HG03342 (cell line): ENCODE measurements around the gene OSBPL8.
"Not testable (repeated sequence)": the region's sequence is repeated elsewhere in the genome, so short reads cannot be mapped to it uniquely, and the experiment has no call there.

ENCODE experiments used
- ATAC-seq: cut with Tn5 transposase; IDR thresholded peaks from one replicate; pipeline ENCODE4 v1.9.1; 2021; ENCODE audit warnings: mild to moderate bottlenecking, moderate library complexity; ENCODE audit not compliant: unreplicated experiment

The OSBPL8 gene

DNA sequence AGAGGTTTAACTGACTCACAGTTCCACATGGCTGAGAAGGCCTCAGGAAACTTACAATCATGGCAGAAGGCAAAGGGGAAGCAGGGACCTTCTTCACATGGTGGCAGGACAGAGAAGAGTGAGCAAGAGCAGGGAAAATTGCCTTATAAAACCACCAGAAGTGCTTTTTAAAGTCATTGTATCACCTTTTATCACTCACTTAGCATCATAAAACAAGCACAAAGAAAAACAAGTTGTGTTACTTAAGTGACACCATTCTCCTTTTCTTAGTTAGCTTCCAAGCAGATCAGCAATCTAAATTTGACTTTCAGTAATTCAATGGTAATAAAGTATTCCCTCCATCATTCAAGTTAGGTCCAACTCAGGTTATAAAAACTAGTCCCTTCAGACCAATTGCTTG, 28.5 kb downstream of the OSBPL8 start:
- ATAC-seq = no peak

DNA sequence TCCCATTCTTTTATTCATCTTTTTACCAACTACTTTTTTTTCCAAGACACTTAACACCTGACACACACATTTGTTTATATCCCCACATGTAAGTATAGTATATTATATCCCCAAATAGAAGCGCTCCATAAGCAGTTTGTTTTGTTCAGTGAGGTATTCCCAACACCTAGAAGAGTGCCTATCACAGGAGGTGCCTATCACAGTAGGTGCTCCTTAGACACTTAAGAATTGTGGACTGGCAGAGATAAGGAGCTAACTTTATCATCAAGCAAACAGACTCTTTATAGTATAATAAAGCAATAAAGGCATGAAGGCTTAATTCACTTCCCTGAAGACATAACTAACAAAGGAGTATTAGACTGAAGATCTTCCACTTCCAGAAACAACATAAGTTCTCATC, 29.1 kb downstream of the OSBPL8 start:
- ATAC-seq = no peak

- no peak for ATAC-seq
Measured at GRCh38 chr12:76529226-76529918, 30.2 kb downstream of the OSBPL8 start.

GRCh38 chr12:76523408-76523807, 36.2 kb downstream of the OSBPL8 start:
- no peak for ATAC-seq

DNA sequence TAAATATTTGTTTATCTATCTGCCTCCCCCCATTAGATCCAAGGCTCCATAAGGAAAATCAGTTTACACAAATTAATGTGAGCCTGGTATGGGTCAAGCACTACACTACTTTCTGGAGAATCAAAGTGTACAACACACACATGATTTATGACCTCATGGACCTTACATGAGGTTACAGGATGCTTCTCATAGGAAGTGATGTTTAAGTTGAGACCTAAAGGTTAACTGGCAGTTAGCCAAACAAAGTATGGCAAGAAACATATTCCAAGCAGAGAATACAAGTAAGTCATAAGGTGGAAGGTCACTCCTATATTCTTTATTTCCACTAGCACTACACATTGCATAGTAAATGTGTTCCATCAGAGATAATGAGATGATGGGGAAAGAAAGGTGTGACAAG, 39.2 kb downstream of the OSBPL8 start:
- ATAC-seq = no peak

DNA sequence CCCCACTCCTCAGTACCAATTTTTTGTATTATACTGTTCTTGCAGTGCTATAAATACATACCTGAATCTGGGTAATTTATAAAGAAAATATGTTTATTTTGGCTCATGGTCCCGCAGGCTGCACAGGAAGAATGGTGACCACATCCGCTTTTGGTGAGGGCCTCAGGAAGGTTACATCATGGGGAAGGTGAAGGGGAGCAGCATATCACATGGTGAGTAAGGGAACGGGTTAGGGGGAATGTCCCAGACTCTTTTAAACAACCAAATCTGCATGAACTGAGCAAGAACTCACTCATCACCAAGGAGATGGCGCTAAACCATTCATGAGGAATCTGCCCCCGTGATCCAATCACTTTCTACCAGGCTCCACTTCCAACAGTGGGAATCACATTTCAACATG, 40.0 kb downstream of the OSBPL8 start:
- no peak for ATAC-seq

GRCh38 chr12:76518699-76519098, 40.9 kb downstream of the OSBPL8 start:
- no peak for ATAC-seq

- no peak for ATAC-seq
Measured at GRCh38 chr12:76515271-76515670, 44.3 kb downstream of the OSBPL8 start.

DNA sequence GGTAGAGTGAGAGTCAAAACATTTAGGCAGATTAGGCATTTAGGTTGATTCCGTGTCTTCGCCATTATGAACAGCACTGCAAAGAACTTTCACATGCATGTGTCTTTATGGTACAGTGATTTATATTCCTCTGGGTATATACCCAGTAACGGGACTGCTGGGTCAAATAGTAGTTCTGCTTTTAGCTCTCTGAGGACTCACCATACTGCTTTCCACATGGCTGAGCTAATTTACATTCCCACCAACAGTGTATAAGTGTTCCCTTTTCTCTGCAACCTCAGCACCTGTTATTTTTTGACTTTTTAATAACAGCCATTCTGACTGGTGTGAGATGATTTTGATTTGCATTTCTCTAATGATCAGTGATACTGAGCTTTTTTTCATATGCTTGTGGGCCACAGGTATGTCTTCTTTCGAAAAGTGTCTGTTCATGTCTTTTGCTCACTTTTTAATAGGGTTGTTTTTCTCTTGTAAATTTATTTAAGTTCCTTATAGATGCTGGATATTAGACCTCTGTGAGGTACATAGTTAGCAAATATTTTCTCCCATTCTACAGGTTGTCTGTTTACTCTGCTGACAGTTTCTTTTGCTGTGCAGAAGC, 48.4 kb downstream of the OSBPL8 start:
- peak; percentile 93 for ATAC-seq

DNA sequence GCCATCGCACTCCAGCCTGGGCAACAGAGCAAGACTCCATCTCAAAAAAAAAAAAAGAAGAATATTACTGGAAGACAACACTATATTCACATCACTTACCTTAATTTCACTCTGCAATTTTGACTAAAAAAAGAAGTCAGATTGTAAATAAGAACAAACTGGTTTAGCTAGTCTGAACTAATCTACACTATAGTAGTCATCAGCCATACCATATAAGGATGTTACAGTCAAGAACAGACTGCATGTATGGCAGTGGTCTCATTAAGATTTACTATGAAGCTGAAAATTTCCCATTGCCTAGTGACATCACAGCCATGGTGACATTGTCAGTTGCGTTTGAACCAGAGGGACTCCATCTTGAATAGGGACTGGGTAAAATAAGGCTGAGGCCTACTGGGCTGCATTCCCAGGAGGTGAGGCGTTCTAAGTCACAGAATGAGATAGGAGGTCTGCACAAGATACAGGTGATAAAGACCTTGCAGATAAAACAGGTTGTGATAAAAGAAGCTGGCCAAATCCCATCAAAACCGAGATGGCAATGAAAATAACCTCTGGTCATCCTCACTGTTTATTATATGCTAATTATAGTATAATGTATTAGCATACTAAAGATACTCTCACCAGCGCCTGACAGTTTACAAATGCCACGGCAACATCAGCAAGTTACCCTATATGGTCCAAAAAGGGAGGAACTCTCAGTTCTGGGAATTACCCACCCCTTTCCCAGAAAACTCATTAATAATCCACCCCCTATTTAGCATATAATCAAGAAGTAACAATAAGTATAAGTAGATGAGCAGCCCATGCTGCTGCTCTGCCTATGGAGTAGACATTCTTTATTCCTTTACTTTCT, 51.2 kb downstream of the OSBPL8 start:
- ATAC-seq = no peak

DNA sequence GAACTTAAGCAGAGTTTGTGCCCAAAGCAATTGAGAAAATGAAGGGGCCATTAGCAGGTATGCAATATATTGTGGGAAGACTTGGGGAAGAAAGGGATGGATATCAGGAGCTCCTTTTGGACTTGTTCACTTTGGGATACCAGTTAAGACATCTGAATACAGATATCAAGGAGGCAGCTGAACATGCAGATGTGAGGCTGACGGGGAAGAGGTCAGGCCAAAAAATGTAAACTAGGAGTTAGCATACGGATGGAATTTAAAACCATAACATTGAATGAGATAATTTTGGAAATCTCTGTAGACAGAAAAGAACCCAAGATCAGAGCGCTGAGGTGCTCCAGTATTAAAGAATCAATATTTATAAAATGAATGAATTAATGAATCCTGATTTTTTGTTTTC, 53.4 kb downstream of the OSBPL8 start:
- ATAC-seq = no peak

DNA sequence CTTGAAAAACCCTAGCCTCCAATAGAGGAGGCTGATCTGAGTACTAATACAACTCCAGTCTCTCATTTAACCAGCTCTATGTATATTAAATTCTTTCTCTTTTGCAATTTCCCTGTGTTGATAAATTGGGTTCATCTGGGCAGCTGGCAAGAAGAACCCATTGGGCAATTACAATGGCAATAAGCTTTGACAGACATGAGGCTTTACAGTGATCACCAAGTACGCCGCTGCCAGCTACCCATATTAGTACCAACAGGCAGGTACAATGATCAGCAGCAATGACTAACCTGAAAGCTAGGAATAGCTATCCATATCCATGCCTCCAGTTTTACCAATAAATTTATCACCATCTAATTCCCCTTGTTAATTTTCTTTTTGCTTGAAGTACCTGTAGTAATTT, 54.5 kb downstream of the OSBPL8 start:
- ATAC-seq = no peak

- no peak for ATAC-seq
Measured at GRCh38 chr12:76504606-76505005, 55.0 kb downstream of the OSBPL8 start.

- no peak for ATAC-seq
Measured at GRCh38 chr12:76503957-76504356, 55.6 kb downstream of the OSBPL8 start.

DNA sequence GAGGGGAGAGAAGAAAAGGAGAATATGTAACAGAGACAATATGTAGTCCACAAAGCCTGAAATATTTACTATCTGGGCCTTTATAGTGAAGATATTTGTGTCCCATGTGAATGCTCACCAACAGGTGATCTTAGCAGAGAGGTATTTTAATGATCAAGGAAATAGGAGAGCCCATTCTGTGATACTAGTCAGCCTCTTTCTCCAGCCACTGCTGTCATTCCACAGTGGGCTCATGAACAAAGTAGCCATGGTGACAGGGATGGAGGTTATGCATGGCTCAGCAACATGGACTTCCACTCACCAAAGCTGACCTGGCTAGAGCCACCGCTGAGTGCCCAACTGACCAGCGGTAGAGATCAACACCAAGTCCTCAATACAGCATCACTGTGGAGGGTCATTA, 58.2 kb downstream of the OSBPL8 start:
- ATAC-seq = no peak

DNA sequence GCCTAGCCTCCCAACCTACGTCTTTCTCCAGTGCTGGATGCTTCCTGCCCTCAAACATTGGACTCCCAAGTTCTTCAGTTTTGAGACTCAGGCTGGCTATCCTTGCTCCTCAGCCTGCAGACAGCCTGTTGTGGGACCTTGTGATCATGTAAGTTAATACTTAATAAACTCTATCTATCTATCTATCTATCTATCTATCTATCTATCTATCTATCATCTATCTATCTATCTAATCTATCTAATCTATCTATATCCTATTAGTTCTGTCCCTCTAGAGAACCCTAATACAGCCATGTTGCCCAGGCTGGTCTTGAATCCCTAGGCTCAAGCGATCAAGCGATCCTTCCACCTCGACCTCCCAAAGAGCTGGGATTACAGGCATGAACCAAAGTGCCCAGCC, 60.4 kb downstream of the OSBPL8 start:
- not testable (repeated sequence) for ATAC-seq

DNA sequence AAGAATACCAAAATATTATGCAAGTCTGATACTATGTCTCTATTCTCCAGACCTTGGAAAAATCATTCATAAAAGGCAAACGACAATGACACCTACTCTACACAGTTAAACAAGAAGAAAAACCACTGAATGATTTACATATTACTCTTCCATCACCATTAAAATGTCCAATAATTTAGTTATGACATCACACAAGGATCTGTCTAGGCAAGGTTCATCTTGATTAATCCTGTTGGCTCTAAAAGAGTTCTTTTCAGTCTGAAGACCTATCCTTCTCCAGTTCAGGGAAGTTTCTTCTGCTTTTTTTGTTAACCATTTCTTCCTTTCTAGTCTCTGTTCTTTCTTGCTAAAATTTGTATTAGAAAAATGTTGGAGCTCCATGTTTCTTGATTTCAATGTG, 64.0 kb downstream of the OSBPL8 start:
- no peak for ATAC-seq

GRCh38 chr12:76491292-76491691, 68.3 kb downstream of the OSBPL8 start:
- ATAC-seq = no peak

DNA sequence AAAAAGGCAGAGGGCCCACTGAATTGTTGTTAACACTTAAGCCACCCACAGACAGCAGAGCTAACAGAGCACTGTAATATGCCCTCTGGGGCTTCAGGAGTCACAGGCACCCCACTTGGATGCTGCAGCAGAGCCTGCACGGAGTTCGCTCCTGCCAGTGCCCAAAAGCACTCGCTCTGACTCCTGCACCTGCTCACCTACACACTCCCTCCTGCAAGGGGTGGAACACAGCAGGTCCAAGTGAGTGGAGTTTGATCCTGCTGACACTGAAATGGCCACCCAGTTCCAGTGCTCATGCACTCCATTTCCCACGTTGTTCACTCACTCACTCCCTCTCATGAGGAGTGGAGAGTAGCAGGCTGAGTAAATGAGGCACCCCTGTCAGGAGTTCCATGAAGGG, 68.8 kb downstream of the OSBPL8 start:
- no peak for ATAC-seq

DNA sequence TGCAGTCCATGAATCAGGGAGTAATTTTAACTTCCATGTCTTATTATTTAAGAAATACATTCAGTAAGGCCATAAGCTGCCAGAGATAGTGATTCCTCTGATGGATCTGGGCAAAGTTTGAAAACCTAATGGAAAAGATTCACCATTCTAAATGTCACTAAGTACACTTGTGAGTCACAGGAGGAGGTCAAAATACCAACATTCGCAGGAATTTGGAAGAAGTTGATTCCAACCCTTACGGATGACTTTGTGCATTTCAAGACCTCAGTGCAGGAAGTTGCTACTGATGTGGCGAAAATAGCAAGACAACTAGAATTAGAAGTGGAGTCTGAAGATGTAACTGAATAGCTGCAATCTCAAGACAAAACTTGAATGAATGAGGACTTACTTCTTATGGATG, 69.8 kb downstream of the OSBPL8 start:
- no peak for ATAC-seq

DNA sequence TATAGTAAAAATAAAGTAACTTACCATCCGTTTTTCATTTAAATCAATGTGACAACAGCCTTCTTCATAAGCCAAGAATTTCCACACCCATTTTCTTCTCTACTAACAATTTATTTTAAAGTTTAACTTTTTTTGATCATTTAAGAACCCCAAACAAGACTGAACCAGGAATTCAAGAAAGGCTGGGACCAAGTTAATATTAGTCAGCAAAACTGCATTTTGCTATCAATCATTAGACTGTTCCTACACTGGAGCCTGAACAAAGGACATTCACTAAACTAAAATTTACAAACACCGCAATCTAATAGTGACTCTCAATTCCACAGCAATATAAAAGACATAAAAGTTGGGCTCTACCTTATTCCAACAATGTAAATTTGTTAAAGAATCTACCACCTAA, 73.6 kb downstream of the OSBPL8 start:
- ATAC-seq = no peak

DNA sequence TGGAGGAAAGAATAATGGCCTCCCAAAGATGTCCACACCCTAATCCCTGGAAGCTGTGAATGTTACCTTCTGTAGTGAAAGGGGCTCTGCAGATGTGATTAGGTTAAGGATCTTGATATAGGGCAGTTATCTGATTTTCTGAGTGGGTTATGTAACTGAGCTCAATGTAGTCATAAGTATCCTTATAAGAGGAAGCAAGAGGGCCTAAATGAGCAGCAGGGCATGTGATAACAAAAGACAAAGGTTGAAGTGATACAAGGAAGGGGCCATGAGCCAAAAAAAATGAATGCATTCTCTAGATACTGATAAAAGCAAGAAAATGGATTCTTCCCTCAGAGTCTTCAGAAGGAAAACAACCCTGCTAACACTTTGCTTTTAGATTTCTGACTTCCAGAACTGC, 78.8 kb downstream of the OSBPL8 start:
- ATAC-seq = no peak
